Activated T-cell treated with anti-CD3 and anti-CD28 coated beads, Interleukin-2, amount 50 U/mL, for 72 hours (primary cell): ENCODE results near the gene SERPINA1. TPM values are rescaled to one million over a fixed set of nuclear protein-coding genes. Genes with fewer than 3 reads are reported as not detected.
"Not testable (repeated sequence)": the region's sequence is repeated elsewhere in the genome, so short reads cannot be mapped to it uniquely, and the experiment has no call there.

Experiments used
- ATAC-seq, 2 donors: fragments of 150-1000 bp; cut with Tn5 transposase; replicated peaks in 1 of 2; 2 replicates each; pipeline ENCODE4 v1.10.0; 2021; ENCODE audit warnings: moderate library complexity in 2 of 2, mild to moderate bottlenecking in 1 of 2
- DNase-seq, 2 donors: peaks; one replicate each; pipeline ENCODE4 v3.0.0; 2021 to 2022; ENCODE audit warnings: mixed read lengths in 1 of 2
- H3K27ac Mint-ChIP-seq: one replicate; pipeline ENCODE4 v1.8.0; 2022; ENCODE audit warnings: mild to moderate bottlenecking, moderate library complexity, mixed read lengths
- H3K27me3 Mint-ChIP-seq: one replicate; pipeline ENCODE4 v1.8.0; 2022; ENCODE audit warnings: low read depth, mixed read lengths
- H3K36me3 Mint-ChIP-seq, 2 donors: one replicate each; pipeline ENCODE4 v1.8.0; 2022; ENCODE audit warnings: mixed read lengths in 2 of 2, mild to moderate bottlenecking in 1 of 2; ENCODE audit not compliant: insufficient read depth in 2 of 2
- H3K4me1 Mint-ChIP-seq: one replicate; pipeline ENCODE4 v1.8.0; 2022; ENCODE audit warnings: low read depth, mixed read lengths
- H3K4me3 Mint-ChIP-seq, 2 donors: one replicate each; pipeline ENCODE4 v1.8.0; 2022; ENCODE audit warnings: mild to moderate bottlenecking in 2 of 2, mixed read lengths in 2 of 2, moderate library complexity in 2 of 2
- H3K9me3 Mint-ChIP-seq, 2 donors: one replicate each; pipeline ENCODE4 v1.8.0; 2022; ENCODE audit warnings: mixed read lengths in 2 of 2
- total RNA-seq, 2 donors: library from RNA; stranded (reverse); gene quantifications; one replicate each; pipeline ENCODE4 v1.2.3, GENCODE V29; 2022

The SERPINA1 gene
- total RNA-seq, result 10 to 100 TPM; 20.3 to 68.9 TPM

DNA sequence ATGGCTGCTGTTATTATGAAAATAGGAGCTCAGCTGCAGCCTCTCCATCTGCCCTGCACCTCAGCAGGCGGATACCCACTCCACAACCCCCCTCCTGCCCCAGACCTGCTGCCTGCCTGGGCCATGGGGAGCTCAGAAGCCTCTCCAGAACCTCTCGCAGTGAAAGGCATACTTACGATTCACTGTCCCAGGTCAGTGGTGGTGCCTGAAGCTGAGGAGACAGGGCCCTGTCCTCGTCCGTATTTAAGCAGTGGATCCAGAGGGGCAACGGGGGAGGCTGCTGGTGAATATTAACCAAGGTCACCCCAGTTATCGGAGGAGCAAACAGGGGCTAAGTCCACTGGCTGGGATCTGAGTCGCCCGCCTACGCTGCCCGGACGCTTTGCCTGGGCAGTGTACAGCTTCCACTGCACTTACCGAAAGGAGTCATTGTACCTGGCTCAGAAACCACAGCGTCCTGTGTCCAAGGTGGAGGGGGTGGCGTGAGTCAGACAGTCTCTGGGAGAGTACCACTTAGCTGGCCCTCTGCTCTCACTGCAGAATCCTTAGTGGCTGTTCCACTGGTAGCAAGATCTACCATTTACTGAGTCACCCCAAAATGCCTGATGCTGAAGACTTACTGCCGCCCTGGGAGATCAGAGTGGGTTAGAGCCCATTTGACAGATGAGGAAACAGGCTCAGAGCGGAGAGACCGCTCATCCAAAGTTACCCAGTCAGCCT, at the start of gene SERPINA1:
SERPINA1 (minus strand) TSS at position 219 of the 720 bp plus-strand sequence. CDS start 5,365 bp downstream, outside the sequence.
- peaks cover 30% of the 10 kb centered on the region for H3K4me1 Mint-ChIP-seq
- ATAC-seq (peak; percentile 32 to 36), DNase-seq (peak; percentile 27 to 30)
- no peak within 1 kb of the TSS for H3K27ac Mint-ChIP-seq
- H3K4me3 Mint-ChIP-seq, result peak within 1 kb of the TSS in 1 of 2 donors; percentile 58
- no peaks in the 10 kb centered on the region for H3K9me3 Mint-ChIP-seq
- no peaks in the 10 kb centered on the region for H3K36me3 Mint-ChIP-seq
- no peaks in the 10 kb centered on the region for H3K27me3 Mint-ChIP-seq

DNA sequence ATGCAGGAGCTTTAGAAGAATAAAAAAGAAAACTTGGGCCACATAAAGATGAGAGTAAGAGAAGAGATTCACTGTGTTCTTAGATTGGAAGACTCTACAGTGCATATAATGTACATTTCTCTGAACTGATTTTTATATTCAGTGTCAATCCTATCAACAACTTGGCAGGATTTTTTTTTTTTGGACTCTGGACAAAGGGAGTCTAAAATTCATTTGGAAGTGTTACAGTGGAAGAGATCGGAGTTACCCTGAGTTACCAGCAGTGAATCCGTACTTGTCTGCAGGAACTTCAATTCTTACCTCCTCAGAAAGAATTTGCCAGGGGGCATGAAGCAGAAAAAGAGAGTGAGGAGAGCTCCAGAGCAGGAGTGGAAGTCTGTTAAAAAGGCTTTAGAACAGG, 40.2 kb upstream of the SERPINA1 start:
- DNase-seq (no peak), ATAC-seq (no peak)
- peaks cover 0 to 2% of the 10 kb centered on the region in 2 donors for H3K36me3 Mint-ChIP-seq
- no peak overlapping the region for H3K27ac Mint-ChIP-seq
- no peak overlapping the region for H3K4me3 Mint-ChIP-seq
- H3K9me3 Mint-ChIP-seq, result peaks cover 2% of the 10 kb centered on the region in 2 donors
- no peaks in the 10 kb centered on the region for H3K4me1 Mint-ChIP-seq
- H3K27me3 Mint-ChIP-seq, result peaks cover 16% of the 10 kb centered on the region

DNA sequence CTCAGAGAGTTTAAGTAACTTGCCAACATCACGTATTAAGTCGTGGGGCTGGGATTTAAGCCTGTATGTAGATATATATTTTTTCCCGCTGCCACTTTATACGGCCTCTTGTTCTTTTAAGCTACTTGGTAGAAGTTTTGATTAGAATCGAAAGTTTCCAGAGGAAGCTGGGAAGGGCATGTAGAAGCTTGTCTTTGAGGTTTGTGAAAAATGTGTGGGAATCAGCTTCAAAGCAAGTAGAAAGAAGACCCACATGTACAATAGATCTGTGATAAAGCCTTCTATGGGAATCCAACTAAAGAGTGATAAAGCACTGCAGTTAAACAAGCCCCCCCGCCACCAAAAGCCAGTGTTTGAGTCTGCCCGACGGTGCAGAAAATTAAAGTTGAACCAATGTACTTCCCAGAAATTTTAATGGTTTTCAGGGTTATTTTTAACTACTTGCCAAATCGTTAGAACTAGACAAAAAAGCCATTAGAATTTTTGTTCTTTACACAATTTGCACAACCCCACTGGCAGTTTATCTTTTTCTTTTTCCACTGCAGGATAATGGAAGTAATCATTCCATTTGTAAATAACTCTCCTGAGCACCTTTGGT, 38.7 kb upstream of the SERPINA1 start:
- DNase-seq, result no peak
- H3K27me3 Mint-ChIP-seq, result peaks cover 16% of the 10 kb centered on the region
- no peak overlapping the region for H3K4me3 Mint-ChIP-seq
- no peak overlapping the region for H3K27ac Mint-ChIP-seq
- peaks cover 0 to 2% of the 10 kb centered on the region in 2 donors for H3K36me3 Mint-ChIP-seq
- H3K9me3 Mint-ChIP-seq, result peaks cover 2% of the 10 kb centered on the region in 2 donors
- no peak for ATAC-seq
- peaks cover 4% of the 10 kb centered on the region for H3K4me1 Mint-ChIP-seq

DNA sequence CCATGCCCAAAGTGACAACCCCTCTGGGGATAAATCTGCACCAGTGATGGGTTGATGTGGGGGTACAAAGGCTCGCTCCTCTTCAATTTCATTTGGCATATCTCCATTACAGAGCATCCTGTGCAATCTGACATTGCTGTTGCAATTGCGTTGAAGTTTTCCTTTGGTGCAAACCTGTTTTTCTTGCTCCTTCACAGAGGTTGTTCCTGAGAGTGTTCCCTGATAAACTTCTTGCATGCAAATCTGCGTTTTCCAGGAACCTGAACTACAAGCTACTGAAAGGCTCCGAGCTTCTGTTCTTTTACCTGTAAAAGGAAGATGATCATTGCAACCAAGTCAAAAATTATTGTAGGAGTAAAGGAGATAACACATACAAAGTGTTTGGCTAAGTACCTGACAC, 38.1 kb upstream of the SERPINA1 start:
- DNase-seq, result no peak
- H3K4me1 Mint-ChIP-seq, result peaks cover 4% of the 10 kb centered on the region
- H3K27me3 Mint-ChIP-seq, result peaks cover 18% of the 10 kb centered on the region
- H3K9me3 Mint-ChIP-seq, result peaks cover 2% of the 10 kb centered on the region in 2 donors
- no peak for ATAC-seq
- no peak overlapping the region for H3K4me3 Mint-ChIP-seq
- peaks cover 0 to 2% of the 10 kb centered on the region in 2 donors for H3K36me3 Mint-ChIP-seq
- no peak overlapping the region for H3K27ac Mint-ChIP-seq

DNA sequence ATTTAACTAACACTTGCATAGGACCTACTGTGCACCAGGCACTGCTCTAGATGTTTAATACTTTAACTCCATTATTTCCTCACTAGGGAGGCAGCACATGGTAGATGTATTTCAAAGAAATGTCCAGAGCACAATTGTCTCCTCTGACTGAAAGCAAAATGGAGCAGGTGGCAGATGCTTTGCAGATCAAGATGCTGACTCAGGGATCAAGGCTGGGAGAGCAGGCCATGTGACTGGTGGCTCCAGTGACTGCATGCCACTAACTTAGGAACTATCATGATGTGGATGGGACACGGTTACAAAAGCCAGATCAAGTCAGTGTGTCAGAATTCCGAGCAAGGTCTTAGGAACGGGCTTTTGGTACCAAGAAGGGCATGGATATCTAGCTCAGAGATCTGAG, 36.0 kb upstream of the SERPINA1 start:
- no peak overlapping the region for H3K4me3 Mint-ChIP-seq
- peaks cover 4% of the 10 kb centered on the region for H3K4me1 Mint-ChIP-seq
- DNase-seq (no peak), ATAC-seq (no peak)
- H3K9me3 Mint-ChIP-seq, result peaks cover 0 to 6% of the 10 kb centered on the region in 2 donors
- H3K27ac Mint-ChIP-seq, result no peak overlapping the region
- peaks cover 23% of the 10 kb centered on the region for H3K27me3 Mint-ChIP-seq
- H3K36me3 Mint-ChIP-seq, result peaks cover 0 to 4% of the 10 kb centered on the region in 2 donors

DNA sequence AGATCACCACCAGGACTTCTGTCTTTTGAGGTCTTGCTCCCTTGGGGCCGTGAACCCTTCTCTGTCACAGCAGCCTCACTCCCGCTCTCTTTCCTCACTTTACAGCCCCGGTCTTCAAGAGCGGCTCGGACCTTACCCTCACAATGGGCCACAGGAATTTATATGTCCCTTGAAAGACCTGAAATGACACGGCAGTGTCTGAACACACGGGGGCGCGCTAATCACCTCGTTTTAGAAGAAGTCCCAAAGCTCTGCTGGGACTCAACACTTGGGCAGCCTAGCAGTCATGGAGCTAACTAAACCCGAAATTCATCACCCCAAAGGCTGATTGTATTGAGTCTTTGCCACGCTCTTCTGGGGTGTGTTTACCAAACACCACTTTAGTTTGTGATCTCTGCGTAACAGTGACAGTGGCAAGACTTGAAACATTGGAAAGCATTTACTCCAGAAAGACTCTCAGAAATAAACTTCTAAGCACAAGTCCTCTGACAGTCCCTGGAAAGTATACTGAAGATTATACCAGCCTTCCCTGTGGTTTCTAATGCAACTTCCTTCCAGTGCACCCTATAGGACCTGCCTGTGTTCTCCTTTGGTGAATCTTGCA, 35.2 kb upstream of the SERPINA1 start:
- ATAC-seq (peak in 1 of 2 donors; percentile 48), DNase-seq (peak; percentile 51 to 66)
- Mint-ChIP-seq H3K4me3 (peak overlapping the region; percentile 50 to 56), H3K36me3 (peaks cover 1 to 6% of the 10 kb centered on the region in 2 donors), H3K4me1 (peaks cover 4% of the 10 kb centered on the region), H3K9me3 (peaks cover under 1 to 8% of the 10 kb centered on the region in 2 donors), H3K27me3 (peaks cover 23% of the 10 kb centered on the region), H3K27ac (no peak overlapping the region)

DNA sequence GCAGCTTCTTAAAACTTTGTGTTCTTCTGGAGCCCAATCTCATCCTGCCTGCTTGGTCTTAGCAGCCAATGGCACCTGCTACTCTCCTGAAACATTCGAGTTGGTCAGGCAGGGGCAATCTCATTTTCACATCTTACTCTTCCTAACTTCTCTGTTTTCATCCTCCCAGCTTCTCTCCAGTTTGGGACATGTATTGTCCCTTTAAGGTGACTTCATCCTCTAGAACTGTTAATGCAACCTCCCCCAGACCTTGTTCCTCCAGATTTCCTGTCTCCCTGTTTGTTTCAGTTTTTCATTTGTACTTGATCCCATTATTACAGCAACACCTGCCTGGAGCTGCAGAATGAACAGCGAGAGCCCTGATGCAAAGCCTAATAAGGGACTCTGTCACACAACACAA, 32.9 kb upstream of the SERPINA1 start:
- H3K27me3 Mint-ChIP-seq, result peaks cover 24% of the 10 kb centered on the region
- no peak for DNase-seq
- H3K36me3 Mint-ChIP-seq, result peaks cover 7 to 14% of the 10 kb centered on the region in 2 donors
- peaks cover 4% of the 10 kb centered on the region for H3K4me1 Mint-ChIP-seq
- H3K9me3 Mint-ChIP-seq, result peaks cover 4 to 17% of the 10 kb centered on the region in 2 donors
- no peak overlapping the region for H3K27ac Mint-ChIP-seq
- H3K4me3 Mint-ChIP-seq, result no peak overlapping the region
- no peak for ATAC-seq

DNA sequence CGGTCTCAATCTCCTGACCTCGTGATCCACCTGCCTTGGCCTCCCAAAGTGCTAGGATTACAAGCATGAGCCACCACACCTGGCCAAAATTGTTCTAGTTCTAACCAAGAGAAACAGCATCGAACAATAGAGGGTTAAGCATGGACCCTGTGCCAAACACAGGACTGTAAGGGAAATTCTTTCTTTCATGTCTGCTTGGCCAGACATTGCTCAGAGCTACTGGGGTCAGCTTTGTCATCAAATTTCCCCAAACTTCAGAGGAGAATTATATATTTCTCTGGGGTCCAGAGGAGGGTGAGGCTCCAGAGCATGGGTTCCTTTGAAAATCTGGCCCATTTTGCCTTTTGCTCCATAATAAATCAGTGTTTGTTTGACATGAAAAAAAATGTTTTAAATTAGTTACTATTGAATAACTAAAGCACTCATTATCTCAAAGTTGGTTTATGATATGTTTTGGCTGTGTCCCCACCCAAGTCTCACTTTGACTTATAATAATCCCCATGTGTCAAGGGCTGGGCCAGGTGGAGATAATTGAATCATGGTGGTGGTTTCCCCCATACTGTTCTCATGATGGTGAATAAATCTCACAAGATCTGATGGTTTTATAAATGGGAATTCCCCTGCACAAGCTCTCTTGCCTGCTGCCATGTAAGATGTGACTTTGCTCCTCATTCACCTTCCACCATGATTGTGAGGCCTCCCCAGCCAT, 29.2 kb upstream of the SERPINA1 start:
- Mint-ChIP-seq H3K36me3 (peaks cover 7 to 18% of the 10 kb centered on the region in 2 donors), H3K27me3 (peaks cover 14% of the 10 kb centered on the region), H3K9me3 (peaks cover 8 to 21% of the 10 kb centered on the region in 2 donors)
- peak; percentile 25 to 32 for ATAC-seq
- not testable (repeated sequence) for DNase-seq, H3K4me3 Mint-ChIP-seq, H3K4me1 Mint-ChIP-seq, H3K27ac Mint-ChIP-seq

DNA sequence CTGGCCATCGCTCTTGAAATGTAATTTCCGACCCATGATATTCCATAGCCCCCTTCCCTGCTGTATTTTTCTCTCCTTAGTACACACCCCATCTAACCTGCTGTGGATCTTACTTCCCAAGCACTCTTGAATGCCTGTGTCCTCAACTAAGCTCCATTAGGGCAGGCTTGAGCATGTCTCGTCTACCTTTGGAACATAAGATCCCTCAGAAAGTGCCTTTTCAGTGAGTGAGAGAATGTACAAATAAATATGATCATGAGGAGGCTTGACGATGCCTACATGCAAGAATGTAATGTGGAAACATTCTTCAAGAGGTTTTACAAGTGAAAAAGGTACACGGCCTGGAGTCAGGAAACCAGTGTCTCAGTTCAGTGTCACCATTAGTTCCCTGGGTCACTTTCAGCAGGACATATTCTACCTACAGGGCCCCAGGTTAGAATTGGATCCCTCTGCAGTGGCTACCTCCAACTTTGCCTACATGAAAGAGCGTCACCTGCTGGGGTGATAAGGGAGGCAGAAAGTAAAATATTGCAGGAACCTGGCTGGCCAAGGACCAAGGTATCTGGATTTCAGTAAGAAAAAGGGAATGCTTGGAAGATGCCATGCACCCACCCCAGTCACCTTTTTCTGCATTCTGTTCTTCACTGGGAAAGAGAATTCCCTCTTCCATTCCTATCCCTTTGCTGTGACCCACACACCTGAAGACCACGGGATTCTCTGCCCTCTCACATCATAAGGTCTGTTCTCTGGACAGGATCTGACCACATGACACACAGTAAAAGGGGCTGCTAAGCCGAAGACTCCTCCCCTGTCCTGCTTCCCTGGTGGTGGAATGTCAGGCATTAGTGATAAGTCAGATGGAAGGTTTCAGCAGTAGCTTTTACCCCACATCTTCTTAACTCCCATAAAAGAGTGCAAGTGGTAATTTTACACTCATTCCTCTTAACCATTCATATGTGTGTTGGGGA, 24.6 kb upstream of the SERPINA1 start:
- H3K27ac Mint-ChIP-seq, result no peak overlapping the region
- H3K4me3 Mint-ChIP-seq, result no peak overlapping the region
- no peak for DNase-seq
- H3K9me3 Mint-ChIP-seq, result peaks cover 12 to 21% of the 10 kb centered on the region in 2 donors
- no peak for ATAC-seq
- no peaks in the 10 kb centered on the region for H3K4me1 Mint-ChIP-seq
- peaks cover 13% of the 10 kb centered on the region for H3K27me3 Mint-ChIP-seq
- H3K36me3 Mint-ChIP-seq, result peaks cover 7 to 14% of the 10 kb centered on the region in 2 donors

DNA sequence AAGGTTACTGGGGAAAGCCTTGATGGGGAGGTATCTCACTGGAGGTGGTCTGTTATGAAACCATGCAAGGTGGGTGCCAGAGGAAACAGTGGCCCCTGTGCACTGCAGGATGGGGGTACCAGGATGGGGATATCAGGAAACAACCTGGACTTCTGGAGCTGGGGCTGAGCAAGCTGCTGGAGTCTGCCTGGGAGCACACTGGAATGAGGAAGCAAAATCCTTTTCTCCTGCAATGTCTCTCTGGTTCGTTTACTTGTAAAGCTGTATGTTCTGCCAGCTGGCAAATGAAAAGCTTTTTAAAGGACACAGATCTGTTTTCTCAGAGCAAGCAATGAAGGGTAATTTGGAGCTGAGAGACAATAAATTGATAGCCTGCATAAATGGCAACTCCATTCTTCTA, 23.2 kb upstream of the SERPINA1 start:
- Mint-ChIP-seq H3K4me1 (no peaks in the 10 kb centered on the region), H3K4me3 (no peak overlapping the region), H3K27me3 (peaks cover 13% of the 10 kb centered on the region), H3K36me3 (peaks cover 7 to 13% of the 10 kb centered on the region in 2 donors), H3K9me3 (peaks cover 12 to 21% of the 10 kb centered on the region in 2 donors), H3K27ac (no peak overlapping the region)
- DNase-seq, result no peak
- no peak for ATAC-seq

DNA sequence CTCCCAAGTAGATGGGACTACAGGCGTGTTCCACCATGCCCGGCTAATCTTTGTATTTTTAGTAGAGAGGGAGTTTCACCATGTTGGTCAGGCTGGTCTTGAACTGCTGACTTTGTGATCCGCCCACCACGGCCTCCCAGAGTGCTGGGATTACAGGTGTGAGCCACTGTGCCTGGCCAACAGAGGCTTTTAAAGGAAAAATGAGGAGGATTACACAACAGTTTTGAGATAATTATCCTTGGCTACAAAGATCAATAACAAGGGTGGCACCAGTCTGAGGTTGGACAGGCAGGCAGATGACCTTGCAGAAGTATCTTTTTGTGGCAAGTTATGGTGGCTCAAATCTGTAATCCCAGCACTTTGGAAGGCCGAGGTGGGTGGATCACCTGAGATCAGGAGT, 21.0 kb upstream of the SERPINA1 start:
- peaks cover 7 to 19% of the 10 kb centered on the region in 2 donors for H3K9me3 Mint-ChIP-seq
- not testable (repeated sequence) for ATAC-seq, H3K27ac Mint-ChIP-seq, H3K36me3 Mint-ChIP-seq, DNase-seq, H3K4me1 Mint-ChIP-seq, H3K4me3 Mint-ChIP-seq, H3K27me3 Mint-ChIP-seq

DNA sequence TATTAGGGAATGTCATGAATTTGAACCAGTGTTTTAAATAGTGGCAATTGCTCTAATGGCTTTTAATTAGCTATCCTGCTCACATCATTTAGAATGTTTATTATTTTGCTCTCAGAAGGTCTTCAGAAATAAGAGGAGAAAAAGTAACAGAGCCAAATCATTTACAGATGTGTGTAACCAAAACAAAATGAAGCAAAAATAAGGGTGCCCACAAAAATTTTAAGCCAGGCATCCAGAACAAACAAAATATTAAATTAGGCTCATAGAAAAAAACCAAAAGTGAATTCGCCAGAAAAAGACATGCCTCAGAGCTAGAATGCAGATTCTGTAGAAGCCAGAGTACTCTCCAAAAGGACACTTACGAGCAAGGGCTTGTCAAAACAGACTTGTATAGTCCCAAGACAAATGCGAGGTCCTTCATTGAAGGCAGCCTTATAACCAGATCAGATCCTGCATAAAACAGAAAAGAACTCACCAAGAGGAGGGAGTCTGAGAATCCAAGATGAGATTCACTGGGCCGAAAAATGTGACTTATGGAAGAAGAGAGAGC, 20.2 kb upstream of the SERPINA1 start:
- DNase-seq (no peak), ATAC-seq (no peak)
- no peaks in the 10 kb centered on the region for H3K4me1 Mint-ChIP-seq
- no peak overlapping the region for H3K4me3 Mint-ChIP-seq
- H3K9me3 Mint-ChIP-seq, result peaks cover 7 to 19% of the 10 kb centered on the region in 2 donors
- H3K36me3 Mint-ChIP-seq, result peaks cover 7 to 8% of the 10 kb centered on the region in 2 donors
- H3K27me3 Mint-ChIP-seq, result peaks cover 6% of the 10 kb centered on the region
- no peak overlapping the region for H3K27ac Mint-ChIP-seq
